DMS 273 treated with DMSO at 0.1 percent for 48 hours (cell line): ENCODE results near the gene LCMT1.

Experiments used
- DNase-seq: peaks from one replicate; lab custom pipeline; 2025; lab: John Stamatoyannopoulos, UW

LCMT1 gene

DNA sequence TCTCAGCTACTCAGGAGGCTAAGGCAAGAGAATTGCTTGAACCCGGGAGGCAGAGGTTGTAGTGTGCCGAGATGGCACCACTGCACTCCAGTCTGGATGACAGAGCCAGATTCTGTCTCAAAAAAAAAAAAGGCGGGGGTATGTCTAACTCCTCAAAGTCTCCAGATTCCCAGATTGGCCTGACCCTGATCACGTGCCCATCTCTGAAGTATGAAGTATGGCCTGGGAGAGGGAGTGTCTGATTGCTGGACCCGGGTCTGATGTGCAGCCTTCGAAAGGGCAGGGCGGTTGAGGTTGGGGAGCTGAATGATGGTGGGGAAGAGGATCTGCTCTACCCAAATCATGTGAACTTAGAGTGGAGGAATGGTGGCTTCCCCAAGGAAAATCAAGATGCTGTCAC is 87.9 kb downstream of the LCMT1 start:
- no peak for DNase-seq

DNA sequence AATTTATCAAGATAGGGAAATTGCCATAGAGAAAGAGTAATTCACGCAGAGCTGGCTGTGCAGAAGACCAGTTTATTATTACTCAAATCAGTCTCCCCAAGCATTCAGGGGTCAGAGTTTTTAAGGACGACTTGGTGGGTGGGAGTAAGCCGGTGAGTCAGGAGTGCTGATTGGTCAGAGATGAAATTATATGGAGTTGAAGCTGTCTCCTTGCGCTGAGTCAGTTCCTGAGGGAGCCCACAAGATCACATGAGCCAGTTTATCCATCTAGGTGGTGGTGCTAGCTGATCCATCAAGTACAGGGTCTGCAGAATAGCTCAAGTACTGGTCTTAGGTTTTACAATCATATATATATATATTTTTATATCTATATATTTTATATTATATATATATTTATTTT is 99.2 kb downstream of the LCMT1 start:
- no peak for DNase-seq

DNA sequence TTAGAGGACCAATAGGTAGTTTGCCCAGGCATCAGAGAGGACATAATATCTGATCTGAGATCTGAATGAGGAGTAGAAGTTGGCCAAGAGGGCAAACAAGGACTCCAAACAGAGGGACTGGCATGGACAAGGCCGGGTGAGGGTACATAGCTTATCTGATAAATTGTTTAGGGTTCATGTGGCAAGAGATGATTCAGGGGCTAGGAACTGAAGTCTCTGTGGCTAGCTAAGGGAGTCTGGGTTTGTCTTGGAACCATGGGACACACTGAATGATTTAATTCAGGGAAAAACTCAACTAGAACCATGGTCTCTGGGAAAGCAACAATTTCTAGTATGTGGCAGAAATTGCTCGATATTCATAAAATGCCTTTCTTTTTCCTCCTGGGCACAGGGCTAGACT is 101.1 kb downstream of the LCMT1 start:
- DNase-seq = no peak

DNA sequence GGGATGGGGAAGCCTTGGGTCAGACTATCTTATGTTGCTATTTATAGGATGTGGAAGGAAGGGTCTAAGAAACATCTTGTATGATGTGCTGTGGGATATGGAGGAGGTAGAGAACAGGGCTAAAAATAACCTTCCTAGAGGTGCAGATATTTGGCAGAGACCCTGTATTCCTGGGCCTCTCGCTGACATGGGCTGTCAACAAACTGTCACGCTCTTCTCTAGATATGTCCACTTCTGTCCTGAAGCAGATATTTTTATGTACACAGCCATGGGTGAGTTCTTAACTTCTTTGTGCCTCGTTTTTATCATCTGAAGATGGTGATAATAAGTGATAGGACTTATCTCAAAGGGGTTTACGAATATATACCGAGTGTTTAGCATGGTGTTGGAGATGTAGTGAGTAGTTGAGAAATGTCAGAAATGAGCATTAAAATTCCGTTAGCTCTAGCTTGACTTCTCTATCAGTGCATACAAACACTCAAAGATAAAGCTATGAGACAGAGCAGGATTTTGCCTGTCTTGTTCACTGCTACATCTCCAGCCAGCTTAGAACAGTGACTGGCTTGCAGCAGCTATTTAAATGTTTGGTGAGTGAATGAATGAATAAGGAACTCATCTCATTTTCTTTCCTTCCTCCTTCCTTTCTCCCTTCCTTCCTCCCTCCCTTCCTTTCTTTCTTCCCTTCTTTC is 102.3 kb downstream of the LCMT1 start:
- DNase-seq = no peak

DNA sequence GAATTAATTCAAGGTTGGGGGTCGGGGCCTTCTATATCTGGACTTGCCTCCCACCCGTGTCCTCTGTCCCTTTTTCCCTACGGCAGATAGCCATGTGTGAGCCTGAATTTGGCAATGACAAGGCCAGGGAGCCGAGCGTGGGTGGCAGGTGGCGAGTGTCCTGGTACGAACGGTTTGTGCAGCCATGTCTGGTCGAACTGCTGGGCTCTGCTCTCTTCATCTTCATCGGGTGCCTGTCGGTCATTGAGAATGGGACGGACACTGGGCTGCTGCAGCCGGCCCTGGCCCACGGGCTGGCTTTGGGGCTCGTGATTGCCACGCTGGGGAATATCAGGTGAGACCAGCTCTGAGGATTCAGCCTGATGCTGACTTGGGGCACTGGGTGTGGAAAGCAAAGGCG is 105.6 kb downstream of the LCMT1 start:
- DNase-seq = no peak

DNA sequence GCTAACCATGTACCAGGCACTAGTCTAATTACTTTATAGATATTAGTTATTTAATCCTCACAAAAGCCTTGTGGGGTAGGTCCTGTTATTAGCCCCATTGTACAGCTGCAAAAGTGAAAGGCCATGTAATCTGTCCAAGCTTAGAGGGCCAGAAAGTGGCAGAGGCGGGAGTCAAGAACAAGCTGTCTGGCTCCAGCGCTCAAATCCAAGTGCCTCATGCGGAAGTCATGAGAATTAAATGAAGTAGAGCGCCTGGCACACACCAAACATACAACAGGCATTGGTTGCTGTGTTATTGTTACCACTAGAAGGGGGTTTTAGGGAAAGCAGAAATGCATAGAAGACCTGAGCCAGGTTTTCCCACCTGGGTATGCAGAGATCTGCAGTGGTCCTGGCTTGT is 106.4 kb downstream of the LCMT1 start:
- DNase-seq = no peak

DNA sequence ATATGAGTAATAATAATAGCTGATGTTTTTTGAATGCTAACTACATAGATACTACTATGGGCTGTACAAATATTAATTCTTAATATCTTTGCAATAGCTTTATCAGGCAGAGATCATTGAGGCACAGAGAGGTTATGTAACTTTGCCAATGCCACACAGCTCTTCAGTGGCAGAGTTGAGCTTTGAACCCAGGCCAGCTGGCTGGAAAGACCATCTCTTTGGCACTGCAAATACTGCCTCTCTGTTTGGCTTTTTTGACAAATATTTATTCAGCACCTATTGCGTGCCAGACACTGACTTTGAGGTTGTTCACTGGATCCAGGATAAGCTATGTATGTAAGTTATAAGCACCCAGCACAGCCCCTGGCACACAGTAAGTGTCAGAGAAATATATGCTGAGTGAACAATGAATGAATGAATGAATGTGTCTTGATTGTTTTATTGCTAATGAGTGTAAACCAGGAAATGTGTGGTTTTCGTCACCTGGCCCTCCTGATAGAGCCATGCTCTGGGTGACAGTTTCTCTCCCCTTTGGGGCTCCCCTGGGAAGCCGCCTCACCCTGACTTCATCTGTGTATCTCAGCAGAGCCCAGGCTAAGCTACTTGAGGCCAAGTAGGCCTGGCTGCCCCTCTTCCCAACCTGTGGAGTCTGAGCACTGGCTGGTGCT is 107.7 kb downstream of the LCMT1 start:
- no peak for DNase-seq

DNA sequence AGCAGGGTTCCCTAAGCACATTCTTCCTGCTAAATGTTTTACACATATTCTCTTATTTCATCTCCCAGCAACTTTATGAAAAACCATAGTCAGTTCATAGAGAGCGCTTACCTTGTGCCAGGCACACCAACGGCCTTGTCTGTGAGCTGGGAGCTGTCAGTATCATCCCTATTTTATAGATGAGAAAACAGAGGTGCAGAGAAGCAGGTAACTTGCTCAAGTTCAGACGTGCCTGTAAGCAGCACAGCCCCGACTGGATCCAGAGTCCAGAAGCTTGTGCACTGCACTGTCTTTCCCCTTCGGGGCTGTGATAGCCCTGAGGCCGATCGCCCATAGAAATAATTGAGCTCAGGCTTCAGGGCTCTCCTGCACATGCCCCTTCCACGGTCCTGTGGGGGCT is 111.4 kb downstream of the LCMT1 start:
- no peak for DNase-seq

DNA sequence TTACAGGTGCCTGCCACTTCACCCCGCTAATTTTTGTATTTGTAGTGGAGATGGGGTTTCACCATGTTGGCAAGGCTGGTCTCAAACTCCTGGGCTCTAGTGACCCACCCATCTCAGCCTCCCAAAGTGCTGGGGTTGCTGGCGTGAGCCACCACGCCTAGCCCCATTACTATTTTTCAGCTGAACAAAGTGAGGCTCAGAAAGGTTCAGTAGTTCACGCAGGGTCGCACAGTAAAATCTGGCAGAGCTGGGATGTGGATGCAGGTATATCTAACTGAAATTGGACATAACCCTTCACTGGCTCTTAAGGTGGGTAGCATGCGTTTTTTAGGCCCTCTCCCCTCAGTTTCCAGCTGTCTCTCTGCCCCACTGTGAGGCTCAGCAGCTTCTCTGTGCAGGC is 112.4 kb downstream of the LCMT1 start:
- no peak for DNase-seq

DNA sequence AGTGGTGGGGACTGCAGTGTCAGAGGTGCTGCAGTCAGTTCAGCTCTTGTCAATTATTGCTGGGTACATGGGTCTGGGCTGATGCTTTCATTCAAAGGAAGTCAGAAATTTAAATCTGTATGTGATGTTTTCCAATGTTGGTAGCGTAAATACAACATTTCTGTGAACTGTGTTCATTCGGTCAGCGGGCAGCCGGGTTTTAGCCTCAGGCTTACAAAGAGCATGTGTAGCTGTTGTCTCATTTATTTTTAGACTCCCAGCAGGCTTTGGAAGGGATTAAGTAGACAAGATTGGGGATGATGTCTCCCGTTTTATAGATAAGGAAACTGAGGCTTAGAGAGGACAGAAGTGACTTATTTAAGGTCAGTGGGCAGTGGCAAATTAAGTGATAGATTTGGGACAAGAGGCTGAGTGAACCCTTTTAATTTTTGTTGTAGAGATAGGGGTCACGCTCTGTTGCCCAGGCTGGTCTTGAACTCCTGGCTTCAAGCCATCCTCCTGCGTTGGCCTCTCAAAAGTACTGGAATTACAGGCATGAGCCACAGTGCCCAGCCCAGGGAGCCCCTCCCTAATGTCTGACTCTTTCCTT is 113.3 kb downstream of the LCMT1 start:
- no peak for DNase-seq
